Measurements from ENCODE around the gene DVL2. TPM values are rescaled to one million over a fixed set of nuclear protein-coding genes. Genes with fewer than 3 reads are reported as not detected.
A peak's percentile ranks its signal among the peaks of the same experiment; 100 is the strongest.

Gene DVL2
- total and polyA plus RNA-seq, 2 of the 13 experiments (the other 11 are each of a cell fraction or from before 2014, with no cell fraction given): 5.7 to 38.2 TPM

DNA sequence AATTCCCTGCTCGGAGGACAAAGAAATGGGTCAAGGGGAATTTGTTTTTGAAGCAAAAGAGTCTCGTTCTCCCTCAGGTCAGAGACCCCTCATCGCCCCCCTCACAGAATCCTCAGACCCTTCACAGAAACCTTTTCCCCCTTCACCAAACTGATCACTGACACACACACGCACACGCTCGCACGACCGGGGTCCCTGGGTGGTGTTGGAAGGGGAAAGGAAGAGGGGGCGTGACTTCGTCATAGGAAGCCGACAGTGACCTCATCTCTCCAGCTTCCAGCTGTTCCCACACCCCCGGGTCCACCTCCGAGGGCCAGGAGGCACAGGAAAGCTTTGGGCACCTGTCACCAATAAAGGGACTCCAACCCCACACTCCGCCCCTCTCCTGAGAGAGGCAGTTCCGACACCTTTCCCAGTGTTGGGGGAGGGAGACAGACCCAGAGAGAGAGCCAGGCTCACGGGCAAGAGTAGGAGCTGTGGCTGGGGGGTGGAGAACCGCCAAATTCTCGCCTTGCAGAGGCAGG, 56.3 kb downstream of the DVL2 start (continued):
- TF ChIP-seq, protein P1, sequence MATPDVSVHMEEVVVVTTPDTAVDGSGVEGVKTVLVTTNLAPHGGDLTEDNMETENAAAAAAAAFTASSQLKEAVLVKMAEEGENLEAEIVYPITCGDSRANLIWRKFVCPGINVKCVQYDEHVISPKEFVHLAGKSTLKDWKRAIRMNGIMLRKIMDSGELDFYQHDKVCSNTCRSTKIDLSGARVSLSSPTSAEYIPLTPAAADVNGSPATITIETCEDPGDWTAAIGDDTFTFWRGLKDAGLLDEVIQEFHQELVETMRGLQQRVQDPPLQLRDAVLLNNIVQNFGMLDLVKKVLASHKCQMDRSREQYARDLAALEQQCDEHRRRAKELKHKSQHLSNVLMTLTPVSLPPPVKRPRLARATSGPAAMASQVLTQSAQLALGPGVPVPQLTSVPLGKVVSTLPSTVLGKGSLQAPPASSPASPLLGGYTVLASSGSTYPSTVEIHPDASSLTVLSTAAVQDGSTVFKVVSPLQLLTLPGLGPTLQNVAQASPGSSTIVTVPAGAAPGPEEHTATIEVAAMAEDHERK (CRISPR knock-in tag; IDR thresholded peaks at IDR 0.05; ENCODE audit: low read depth): no peak
- TF ChIP-seq ZNF724P (CRISPR knock-in tag; IDR thresholded peaks at IDR 0.05; ENCODE audit: borderline replicate concordance) (0 out of 2 replicates have a peak, but pooled peaks have one; percentile 26), GATAD1 (CRISPR knock-in tag; IDR thresholded peaks at IDR 0.05) (0 out of 2 replicates have a peak, but pooled peaks have one; percentile 26), SRSF9 (IDR thresholded peaks at IDR 0.05; ENCODE audit: borderline replicate concordance, insufficient read depth, low read depth, low read length, poor library complexity, severe bottlenecking) (no peak), ZBTB7A (CRISPR knock-in tag; IDR thresholded peaks at IDR 0.05) (peak; percentile 56; the same call in 1 of the 2 replicates), DMAP1 (CRISPR knock-in tag; IDR thresholded peaks at IDR 0.05) (peak; percentile 48; the same call in 1 of the 2 replicates), HDAC2 (CRISPR knock-in tag; IDR thresholded peaks at IDR 0.05) (peak; percentile 40; the same call in 1 of the 2 replicates), KAT7 (CRISPR knock-in tag; IDR thresholded peaks at IDR 0.05; ENCODE audit: borderline replicate concordance) (no peak; the same call in 1 of the 2 replicates), PAF1 (CRISPR knock-in tag; IDR thresholded peaks at IDR 0.05) (no peak), KDM5B (CRISPR knock-in tag; IDR thresholded peaks at IDR 0.05; ENCODE audit: borderline replicate concordance) (peak; percentile 22; the same call in 1 of the 2 replicates), ZFP82 (CRISPR knock-in tag; IDR thresholded peaks at IDR 0.05; ENCODE audit: borderline replicate concordance) (0 out of 2 replicates have a peak, but pooled peaks have one; percentile 58), HDAC1 (CRISPR knock-in tag; IDR thresholded peaks at IDR 0.05) (peak; percentile 39)
- TF ChIP-seq, protein P2, sequence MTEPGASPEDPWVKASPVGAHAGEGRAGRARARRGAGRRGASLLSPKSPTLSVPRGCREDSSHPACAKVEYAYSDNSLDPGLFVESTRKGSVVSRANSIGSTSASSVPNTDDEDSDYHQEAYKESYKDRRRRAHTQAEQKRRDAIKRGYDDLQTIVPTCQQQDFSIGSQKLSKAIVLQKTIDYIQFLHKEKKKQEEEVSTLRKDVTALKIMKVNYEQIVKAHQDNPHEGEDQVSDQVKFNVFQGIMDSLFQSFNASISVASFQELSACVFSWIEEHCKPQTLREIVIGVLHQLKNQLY (CRISPR knock-in tag; IDR thresholded peaks at IDR 0.05): no peak
- TF ChIP-seq, protein P3, sequence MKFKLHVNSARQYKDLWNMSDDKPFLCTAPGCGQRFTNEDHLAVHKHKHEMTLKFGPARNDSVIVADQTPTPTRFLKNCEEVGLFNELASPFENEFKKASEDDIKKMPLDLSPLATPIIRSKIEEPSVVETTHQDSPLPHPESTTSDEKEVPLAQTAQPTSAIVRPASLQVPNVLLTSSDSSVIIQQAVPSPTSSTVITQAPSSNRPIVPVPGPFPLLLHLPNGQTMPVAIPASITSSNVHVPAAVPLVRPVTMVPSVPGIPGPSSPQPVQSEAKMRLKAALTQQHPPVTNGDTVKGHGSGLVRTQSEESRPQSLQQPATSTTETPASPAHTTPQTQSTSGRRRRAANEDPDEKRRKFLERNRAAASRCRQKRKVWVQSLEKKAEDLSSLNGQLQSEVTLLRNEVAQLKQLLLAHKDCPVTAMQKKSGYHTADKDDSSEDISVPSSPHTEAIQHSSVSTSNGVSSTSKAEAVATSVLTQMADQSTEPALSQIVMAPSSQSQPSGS (CRISPR knock-in tag; IDR thresholded peaks at IDR 0.05): peak; percentile 45; the same call in 1 of the 2 replicates
- TF ChIP-seq, protein P4, sequence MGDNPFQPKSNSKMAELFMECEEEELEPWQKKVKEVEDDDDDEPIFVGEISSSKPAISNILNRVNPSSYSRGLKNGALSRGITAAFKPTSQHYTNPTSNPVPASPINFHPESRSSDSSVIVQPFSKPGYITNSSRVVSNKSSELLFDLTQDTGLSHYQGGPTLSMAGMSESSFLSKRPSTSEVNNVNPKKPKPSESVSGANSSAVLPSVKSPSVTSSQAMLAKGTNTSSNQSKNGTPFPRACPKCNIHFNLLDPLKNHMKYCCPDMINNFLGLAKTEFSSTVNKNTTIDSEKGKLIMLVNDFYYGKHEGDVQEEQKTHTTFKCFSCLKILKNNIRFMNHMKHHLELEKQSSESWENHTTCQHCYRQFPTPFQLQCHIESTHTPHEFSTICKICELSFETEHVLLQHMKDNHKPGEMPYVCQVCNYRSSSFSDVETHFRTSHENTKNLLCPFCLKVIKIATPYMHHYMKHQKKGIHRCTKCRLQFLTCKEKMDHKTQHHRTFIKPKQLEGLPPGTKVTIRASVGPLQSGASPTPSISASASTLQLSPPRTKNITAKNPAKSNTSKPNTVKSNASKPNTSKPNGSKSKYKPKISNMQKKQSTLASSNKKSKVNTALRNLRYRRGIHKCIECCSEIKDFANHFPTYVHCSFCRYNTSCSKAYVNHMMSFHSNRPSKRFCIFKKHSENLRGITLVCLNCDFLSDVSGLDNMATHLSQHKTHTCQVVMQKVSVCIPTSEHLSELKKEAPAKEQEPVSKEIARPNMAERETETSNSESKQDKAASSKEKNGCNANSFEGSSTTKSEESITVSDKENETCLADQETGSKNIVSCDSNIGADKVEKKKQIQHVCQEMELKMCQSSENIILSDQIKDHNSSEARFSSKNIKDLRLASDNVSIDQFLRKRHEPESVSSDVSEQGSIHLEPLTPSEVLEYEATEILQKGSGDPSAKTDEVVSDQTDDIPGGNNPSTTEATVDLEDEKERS (CRISPR knock-in tag; IDR thresholded peaks at IDR 0.05): no peak
- TF ChIP-seq, protein P5, sequence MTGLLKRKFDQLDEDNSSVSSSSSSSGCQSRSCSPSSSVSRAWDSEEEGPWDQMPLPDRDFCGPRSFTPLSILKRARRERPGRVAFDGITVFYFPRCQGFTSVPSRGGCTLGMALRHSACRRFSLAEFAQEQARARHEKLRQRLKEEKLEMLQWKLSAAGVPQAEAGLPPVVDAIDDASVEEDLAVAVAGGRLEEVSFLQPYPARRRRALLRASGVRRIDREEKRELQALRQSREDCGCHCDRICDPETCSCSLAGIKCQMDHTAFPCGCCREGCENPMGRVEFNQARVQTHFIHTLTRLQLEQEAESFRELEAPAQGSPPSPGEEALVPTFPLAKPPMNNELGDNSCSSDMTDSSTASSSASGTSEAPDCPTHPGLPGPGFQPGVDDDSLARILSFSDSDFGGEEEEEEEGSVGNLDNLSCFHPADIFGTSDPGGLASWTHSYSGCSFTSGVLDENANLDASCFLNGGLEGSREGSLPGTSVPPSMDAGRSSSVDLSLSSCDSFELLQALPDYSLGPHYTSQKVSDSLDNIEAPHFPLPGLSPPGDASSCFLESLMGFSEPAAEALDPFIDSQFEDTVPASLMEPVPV (CRISPR knock-in tag; IDR thresholded peaks at IDR 0.05): peak; percentile 60; the same call in 1 of the 2 replicates
- TF ChIP-seq, protein P6, sequence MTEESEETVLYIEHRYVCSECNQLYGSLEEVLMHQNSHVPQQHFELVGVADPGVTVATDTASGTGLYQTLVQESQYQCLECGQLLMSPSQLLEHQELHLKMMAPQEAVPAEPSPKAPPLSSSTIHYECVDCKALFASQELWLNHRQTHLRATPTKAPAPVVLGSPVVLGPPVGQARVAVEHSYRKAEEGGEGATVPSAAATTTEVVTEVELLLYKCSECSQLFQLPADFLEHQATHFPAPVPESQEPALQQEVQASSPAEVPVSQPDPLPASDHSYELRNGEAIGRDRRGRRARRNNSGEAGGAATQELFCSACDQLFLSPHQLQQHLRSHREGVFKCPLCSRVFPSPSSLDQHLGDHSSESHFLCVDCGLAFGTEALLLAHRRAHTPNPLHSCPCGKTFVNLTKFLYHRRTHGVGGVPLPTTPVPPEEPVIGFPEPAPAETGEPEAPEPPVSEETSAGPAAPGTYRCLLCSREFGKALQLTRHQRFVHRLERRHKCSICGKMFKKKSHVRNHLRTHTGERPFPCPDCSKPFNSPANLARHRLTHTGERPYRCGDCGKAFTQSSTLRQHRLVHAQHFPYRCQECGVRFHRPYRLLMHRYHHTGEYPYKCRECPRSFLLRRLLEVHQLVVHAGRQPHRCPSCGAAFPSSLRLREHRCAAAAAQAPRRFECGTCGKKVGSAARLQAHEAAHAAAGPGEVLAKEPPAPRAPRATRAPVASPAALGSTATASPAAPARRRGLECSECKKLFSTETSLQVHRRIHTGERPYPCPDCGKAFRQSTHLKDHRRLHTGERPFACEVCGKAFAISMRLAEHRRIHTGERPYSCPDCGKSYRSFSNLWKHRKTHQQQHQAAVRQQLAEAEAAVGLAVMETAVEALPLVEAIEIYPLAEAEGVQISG (CRISPR knock-in tag; IDR thresholded peaks at IDR 0.05): peak; percentile 13; the same call in 1 of the 2 replicates

Data from HepG2 (cell line).